Left colon (tissue), 2 donors: Measurements from ENCODE around the gene DCAF8L2. TPM values are rescaled to one million over a fixed set of nuclear protein-coding genes. Genes with fewer than 3 reads are reported as not detected.
"Not testable (repeated sequence)": the region's sequence is repeated elsewhere in the genome, so short reads cannot be mapped to it uniquely, and the experiment has no call there.

Experiments
- ATAC-seq: fragments of 200-7000 bp; cut with Tn5 transposase; one replicate; pipeline ENCODE4 v1.9.1; 2020; ENCODE audit warnings: mild to moderate bottlenecking, moderate library complexity
- DNase-seq, 2 donors: peaks; one replicate each; pipeline ENCODE4 v3.0.0-alpha.2; 2020
- intact Hi-C, 2 donors: fragments of 100-400 bp; cut with DNase I in 1 of 2; cut with micrococcal nuclease in 1 of 2; formaldehyde crosslinking; loops; one replicate each; pipeline versions ENCODE4 v1.11.2 to v1.14.0; 2022; cut with DNase I, micrococcal nuclease
- total RNA-seq, 2 donors: library from RNA; stranded (reverse); fragmentation: NEBNext Ultra II Directional; extraction: Animal tissue kit (Norgen Biotek cat#: 25700); gene quantifications; one replicate each; pipeline ENCODE4 v1.2.1, GENCODE V29; 2021
- donor health status: DM: no; HTN: no; CAD: no.
- donor health status: DM: yes; HTN: yes; CAD: no.

DCAF8L2 gene
- total RNA-seq, 2 donors from 2014 or later: not detected

DNA sequence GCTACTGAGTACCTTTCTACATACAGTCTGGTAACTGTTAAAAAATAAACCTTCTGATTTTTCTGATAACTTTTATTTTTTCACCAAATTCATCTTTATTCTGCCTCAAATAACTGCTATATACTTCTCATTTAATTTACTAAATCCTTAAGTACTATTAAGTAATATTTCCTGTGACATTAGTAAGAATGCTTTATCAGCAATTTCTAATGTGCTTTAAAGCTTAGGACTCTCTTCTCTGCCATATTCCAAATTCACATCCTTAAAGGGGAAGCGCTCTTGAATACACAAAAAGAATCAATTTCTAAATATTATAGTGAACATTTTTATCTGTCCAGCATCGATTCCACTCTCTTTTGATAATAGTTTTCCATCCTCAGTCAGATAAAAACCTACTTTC is 81.1 kb downstream of the DCAF8L2 start:
- intact Hi-C loops: no loop called here
- no peak for ATAC-seq
- DNase-seq: no peak

DNA sequence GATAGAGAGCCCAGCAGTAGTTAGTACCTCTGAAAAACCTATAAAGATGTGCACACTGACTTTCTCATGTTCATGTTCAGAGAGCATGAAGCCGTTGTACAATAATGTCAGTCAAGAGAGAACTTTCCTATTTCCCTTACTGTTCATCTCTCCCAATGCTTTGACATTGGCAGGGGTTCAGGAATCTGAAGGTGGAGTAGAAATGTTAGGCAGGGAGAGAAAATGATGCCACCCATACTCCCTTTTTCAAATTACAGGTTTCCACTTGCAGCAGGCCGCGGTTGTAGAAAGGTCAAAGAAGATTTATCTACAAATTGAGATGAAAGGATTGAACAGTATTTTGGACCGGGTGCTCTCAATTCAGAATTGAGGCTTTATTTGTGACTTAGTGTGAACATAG is 84.3 kb downstream of the DCAF8L2 start:
- no peak for ATAC-seq
- intact Hi-C loops: no loop called here
- no peak for DNase-seq

DNA sequence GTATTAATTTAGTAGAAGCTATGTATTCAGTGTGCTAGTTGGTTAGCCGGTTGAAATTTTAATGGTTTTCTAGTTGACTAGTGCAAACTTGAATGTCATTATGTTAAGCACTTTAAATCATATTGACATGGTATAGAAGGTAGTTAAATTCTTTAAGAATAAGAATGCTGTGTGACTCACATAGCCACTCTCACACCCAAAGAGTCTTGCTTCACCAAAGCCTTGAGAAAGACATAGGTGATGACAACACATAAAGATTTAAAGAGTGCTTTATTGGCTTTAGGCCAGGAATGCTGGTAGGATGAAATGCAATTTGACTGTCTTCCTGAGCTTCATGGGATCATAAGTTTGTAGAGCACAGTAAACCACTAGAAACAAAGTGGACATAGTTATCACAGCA is 85.3 kb downstream of the DCAF8L2 start:
- DNase-seq (no peak), ATAC-seq (no peak)
- intact Hi-C loops: no loop called here

DNA sequence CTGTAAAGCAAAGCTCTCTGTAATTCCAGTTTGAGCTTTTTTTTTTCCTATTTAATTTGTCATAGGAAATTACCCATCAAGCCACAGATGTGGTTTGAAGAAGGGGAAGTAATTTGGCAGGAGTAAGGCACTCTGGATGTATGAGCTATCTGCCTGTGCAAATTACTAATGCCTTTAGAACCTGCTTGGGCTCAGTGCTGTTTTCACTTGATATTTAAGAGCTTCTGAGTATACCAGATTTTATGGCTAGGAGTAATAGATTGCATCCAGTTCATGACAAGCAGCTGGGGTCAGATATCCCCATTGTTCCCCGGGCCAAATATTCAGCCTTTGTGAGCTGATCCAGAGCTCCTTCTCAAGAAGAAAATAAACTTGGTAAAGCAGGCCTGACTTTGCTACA is 89.1 kb downstream of the DCAF8L2 start:
- intact Hi-C loops: no loop called here
- no peak for ATAC-seq
- DNase-seq: no peak

DNA sequence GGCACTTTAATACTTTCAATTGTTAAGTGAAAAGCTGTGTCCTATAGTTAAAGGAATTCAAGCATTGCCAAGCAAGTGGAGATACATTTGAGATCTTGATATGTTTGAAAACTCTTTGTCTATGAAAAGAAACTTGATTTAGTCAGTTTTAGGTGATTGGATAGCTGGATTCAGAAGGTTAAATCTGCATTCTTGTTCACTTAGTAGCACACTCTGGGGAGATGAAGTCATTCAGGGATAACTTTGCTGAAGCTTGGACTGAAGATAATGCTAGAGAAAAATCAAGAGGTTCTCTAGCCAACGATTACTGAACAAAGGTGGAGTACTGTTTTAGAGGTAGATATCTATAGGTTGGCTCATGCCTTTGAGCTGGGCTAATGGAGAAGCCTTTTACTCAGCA is 90.6 kb downstream of the DCAF8L2 start:
- ATAC-seq (no peak), DNase-seq (no peak)
- intact Hi-C loops: no loop called here

DNA sequence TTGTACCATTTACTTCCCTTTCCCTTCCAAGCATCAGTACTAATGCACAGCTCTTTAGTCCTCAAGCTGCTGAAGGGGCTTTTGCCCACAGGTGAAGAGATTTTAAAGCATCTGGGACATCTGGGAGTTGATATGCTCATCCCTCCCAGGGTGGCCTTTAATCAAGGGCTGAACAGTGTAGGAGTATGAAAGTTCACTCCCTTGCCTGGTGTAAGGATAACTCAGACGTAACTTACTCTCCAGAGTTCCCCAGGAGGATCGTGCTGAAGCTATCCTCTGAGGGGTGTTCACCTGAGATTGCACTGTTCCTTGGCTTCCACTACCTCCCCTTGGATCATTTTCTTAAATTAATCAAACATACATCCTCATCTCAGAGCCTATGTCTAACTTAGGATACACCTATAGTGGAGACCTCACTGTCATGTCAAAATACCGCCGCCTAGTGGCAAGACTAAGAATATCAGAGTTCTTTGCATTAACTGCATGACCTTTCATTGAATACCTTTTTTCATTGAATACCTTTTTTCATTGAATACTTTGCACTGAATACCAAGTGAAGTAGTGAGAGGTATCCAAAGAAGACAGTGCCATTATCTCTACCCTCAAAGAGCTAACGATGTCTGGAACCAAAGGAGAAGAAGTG is 93.5 kb downstream of the DCAF8L2 start:
- intact Hi-C loops: not testable (repeated sequence)
- ATAC-seq (peak; percentile 71), DNase-seq (peak in 1 of 2 donors; percentile 7)

DNA sequence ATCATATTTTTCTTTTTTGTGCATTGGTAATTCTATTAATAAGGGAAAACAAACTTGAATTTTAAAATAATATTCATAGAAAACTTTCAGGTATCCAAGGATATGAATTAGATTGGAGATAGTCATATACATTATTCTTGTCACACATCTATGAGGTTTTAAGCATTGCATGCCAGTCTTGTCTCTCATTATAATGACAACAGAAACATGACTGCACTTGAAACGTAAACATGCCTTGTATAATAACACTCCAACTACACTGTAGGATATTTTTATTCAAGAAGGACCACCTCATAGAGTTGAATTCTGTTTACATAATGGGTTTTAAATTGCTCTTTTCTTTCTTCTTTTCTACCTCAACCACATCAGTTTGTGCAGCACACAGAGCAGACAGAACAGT is 104.5 kb downstream of the DCAF8L2 start:
- ATAC-seq (no peak), DNase-seq (no peak)
- intact Hi-C loops: no loop called here

DNA sequence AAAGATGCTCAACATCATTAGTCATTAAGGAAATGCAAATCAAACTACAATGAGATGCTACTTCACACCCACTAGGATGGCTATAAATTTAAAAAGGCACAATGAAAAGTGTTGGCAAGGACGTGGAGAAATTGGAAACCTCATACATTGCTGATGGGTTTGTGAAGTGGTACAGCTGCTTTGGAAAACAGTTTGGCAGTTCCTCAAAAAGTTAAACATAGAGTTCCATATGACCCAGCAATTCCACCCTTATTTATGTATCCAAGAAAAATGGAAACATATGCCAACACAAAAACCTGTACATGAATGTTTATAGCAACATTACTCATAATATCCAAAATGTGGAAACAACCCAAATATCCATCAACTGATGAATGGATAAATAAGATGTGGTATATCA is 116.4 kb downstream of the DCAF8L2 start:
- ATAC-seq: no peak
- intact Hi-C loops: no loop called here
- DNase-seq: no peak

DNA sequence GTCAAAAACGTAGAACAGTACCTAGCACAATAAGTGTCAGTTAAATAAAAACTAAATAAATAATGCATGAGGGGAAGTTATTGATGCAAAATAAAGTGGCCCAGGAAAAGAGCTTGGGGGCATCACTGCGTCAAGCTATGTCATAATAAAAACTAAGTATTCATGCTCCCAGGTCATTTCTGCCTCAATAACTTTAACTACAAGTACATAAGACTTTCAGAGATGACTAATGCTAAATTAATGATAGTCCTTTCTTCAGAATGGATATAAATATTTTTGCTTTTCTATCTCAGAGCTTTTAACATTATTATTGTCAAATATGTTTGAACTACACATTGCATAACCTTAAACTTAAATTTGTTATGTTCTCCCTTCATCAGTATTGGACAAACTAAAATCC is 125.5 kb downstream of the DCAF8L2 start:
- intact Hi-C loops: no loop called here
- no peak for ATAC-seq
- DNase-seq: no peak

DNA sequence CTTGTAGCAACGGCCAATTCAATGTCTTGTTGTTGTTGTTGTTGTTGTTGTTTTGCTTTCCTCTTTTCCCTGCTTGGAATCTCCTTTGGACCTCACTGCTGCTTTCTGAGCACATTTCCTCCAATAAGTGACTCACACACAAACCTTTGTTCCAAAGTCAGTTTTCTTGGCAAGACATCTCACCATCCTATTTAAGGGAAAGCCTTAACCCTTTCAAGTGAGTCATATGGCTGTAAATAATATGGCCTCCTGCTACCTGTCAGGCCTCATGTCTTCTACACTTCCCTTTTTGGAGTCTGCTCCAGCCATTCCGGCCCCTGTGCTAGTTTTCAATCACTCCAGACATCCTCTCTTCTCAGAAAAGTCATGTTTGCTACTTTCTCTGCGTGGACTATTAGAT is 138.1 kb downstream of the DCAF8L2 start:
- ATAC-seq (no peak), DNase-seq (no peak)
- intact Hi-C loops: no loop called here

DNA sequence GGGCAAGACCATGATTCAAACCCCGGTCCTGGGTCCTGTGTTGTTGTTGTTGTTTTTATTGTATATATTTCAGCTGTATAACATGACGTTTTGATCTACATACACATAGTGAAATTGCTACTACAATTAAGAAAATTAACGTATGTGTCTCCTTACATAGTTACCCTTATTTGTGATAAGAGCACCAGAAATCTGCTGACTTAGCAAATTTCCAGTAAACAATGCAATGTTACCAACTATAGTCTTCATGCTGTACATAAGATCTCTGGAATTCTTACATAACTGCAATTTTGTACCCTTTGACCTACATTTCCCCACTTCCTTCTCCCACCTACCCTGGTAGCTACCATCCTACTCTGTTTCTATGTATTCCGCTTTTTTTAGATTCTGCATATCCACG is 141.8 kb downstream of the DCAF8L2 start:
- no peak for DNase-seq

DNA sequence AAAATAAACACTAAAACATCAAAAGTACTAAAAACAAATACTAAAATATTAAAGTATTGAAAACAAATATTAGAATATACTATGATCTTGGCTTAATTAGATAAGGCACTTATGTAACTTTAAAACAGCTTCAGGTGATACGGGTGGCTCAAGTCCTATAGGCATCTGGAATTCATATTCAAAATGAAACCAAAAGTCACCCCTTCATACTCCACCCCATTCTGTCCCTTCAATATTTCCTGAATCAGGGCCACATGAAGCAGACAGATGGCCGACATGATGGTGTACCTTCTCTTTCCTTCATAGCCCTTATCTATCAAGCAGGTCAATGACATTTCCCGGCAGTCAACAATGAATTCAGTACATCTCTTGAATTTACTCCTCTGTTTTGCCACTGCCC is 145.8 kb downstream of the DCAF8L2 start:
- DNase-seq: no peak
- no peak for ATAC-seq
- intact Hi-C loops: no loop called here

More for the DNA sequence above, 141.8 kb downstream of the DCAF8L2 start:
- no peak for ATAC-seq
- intact Hi-C loops: no loop called here

DNA sequence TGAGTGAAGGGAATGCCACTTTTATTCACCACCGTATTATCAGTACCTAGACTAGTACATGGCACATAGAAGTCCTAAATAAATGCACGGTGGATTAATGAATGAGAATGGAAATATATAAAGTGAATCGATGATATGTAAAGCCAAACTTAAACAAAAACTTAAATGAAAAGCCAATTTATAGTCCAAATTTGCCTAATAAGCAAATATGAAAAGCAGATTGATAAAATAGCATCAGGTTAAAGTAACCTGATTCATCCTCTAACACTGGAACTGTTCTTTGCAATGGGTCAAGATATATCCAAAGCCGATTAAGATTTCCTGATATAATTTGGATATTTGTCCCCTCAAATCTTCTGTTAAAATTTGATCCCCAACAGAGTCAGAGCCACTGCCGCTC is 150.8 kb downstream of the DCAF8L2 start:
- DNase-seq (no peak), ATAC-seq (no peak)
- intact Hi-C loops: no loop called here

DNA sequence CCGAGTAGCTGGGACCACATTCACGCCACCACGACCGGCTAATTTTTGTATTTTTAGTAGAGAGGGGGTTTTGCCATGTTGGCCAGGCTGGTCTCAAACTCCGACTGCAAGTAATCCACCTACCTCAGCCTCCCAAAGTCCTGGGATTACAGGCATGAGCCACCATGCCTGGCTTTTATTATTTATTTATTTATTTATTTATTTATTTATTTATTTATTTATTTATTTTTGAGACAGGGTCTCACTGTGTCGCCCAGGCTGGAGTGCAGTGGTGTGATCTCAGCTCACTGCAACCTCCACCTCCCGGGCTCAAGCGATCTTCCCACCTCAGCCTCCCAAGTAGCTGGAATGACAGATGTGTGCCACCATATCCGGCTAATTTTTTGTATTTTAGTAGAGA is 153.4 kb downstream of the DCAF8L2 start:
- ATAC-seq, DNase-seq, intact Hi-C loops: not testable (repeated sequence)

DNA sequence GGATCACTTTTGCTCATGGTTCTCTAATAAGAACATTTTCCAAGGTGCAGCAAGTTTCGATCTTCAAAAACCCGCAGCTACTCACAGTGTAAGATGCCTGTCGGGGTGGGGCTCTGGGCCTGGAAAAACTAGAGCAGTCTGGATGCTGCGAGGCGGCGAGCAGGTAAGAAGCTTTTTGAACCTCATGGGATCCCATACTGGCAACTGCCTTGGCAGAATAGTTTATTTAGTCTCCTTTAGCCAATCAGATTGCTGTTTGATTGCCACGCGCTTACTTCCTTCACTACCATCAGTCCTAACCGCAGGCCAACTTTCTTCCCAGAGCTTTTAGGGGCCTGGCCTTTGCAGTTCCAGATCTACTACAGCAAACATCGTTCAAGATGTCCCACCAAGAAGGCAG is 156.4 kb downstream of the DCAF8L2 start:
- ATAC-seq (no peak), DNase-seq (no peak)
- intact Hi-C loops: no loop called here

DNA sequence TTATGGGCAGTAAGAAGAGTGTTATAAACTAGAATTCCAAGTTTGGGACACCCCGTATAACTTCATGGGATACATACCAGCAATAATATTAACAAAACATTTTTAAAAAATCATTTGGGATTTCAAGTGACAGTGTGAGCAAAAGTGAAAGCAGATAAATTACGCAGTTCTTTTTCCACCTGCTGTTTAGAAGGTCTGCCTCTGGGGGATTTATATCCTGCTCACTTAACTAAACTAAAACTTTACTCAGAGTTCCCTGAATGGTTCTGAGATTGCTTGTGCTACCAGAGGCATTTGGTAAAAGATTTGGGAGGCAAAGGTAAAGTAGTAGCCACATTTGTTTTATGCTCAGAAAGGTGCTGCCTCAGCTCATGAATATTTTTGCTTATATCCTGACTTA is 160.2 kb downstream of the DCAF8L2 start:
- ATAC-seq, intact Hi-C loops, DNase-seq: not testable (repeated sequence)

DNA sequence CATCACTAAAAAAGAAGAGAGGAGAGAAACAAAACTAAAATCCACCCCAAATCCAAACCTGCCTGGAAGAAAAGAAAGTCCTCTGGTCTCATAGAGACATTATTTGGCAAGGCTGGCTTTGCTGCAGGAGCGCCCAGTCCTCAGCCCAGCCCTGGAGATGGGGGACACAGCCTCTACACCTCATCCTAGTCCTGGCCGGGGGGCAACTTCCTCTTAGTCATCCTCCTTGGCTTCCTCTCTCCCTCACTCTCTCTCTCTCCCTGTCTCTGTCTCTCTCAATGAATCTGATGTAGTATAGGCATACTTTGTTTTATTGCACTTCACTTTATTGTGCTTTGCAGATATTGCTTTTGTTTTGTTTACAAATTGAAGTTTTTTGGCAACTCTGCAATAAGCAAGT is 161.8 kb downstream of the DCAF8L2 start:
- intact Hi-C loops: no loop called here
- ATAC-seq (no peak), DNase-seq (no peak)

DNA sequence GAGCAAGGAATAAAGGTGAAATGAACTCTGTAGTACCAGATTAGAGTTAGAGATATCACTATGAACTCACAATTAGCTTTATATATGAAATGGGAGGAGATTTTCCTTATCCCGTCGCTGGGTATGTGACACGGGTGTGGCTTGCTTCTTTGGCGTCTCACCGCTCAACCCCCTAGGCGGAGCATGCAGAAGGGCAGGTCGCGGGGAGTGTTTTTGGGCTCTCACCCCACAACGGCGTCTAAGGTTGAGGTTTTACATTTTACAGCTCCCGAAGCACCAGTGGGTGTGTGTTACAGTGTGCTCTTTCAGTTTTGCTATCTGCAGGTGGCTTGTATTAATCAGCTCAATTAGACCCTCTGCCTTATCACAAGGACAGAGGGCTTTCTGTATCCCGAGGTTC is 175.6 kb downstream of the DCAF8L2 start:
- intact Hi-C loops: no loop called here
- ATAC-seq (no peak), DNase-seq (no peak)

DNA sequence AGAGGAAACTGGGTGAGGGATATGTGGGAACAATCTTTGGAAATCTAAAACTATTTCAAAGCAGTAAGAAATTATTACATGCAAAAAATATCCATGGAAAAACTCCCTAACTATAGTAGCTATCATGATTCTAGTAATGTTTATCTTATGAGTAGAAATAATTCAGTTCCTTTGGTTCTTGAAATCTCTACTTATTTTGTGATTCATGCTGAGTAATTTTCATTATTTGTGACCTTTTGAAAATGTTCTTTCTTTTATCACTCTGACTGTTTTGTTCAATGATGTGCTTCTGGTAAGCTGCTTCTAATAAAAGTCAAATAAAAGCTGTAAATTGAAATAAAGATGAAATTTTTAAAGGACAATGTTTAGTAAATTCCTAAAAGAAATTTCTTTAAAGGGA is 177.2 kb downstream of the DCAF8L2 start:
- ATAC-seq: no peak
- DNase-seq: no peak
- intact Hi-C loops: no loop called here

DNA sequence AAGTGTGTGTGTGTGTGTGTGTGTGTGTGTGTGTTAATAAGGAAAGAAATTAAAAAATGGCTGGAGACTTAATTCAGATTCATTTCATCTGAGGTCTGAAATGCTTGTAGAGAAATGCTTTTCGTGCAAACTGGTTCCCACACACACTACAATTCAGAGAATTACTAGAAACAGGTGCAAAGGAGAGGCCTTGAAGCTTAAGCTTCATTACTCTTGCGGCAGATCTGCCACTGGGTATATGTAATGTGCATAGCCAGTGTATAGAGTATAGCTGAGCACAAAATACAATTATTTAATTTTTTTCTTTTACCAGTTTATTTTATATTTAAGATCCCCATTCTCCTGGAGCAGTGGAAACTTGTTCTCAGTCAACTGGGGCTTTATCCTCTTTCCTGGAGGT is 185.8 kb downstream of the DCAF8L2 start:
- DNase-seq: no peak
- no peak for ATAC-seq
- intact Hi-C loops: no loop called here

DNA sequence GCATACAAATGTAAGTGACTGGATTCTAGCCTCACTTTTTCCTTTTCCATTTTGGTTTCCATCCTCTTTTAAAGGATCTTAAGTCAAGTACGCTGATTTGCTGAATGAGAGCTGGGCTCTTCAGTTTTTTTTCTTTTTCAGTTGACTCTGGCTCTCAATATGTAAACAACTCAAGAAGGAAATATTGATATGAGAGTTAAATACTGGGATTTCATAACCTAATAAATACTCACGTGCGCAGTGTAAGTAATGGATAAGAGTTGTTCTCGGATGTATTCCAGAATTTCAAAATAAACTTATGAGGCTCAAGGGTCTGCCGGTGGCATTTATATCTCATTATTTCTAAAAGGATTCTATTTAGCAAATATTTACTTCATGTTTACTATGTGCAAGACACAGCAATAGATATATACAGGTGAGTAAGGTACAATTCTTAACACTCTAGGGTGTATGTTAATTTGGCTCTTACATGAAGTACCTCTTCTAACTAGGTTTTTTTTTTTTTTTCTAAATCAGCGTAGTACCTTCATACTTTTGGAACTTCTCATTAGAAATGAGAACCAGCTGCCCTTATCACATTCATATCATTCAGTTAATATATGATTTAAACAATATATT is 206.6 kb downstream of the DCAF8L2 start:
- DNase-seq (no peak), ATAC-seq (no peak)
- intact Hi-C loops: no loop called here
